Uterus (tissue), 2 donors: ENCODE data around the gene CTDSP2.

ENCODE experiments used
- CTCF ChIP-seq, 4 experiments: fragments of 200-600 bp in 2 of 4; fragments of 450-650 bp in 2 of 4; sonication (generic) in 2 of 4; IDR thresholded peaks; one replicate each; pipeline ENCODE4 v1.5.1; 2016 to 2019; ENCODE audit warnings: antibody characterized with exemption in 4 of 4, mild to moderate bottlenecking in 2 of 4, moderate library complexity in 1 of 4
- POLR2A ChIP-seq, 2 donors: fragments of 450-650 bp; IDR thresholded peaks; one replicate each; pipeline ENCODE4 v1.6.1; 2016; ENCODE audit warnings: antibody characterized with exemption in 2 of 2, mild to moderate bottlenecking in 1 of 2, moderate library complexity in 1 of 2

GRCh38 chr12:57842342-57843294 is 3.9 kb downstream of the CTDSP2 start:
- TF ChIP-seq CTCF (IDR thresholded peaks at IDR 0.05) (no peak), POLR2A (IDR thresholded peaks at IDR 0.05) (no peak)
